Limb (tissue), 2 donors: ENCODE results near the gene GRK5.

ENCODE experiments used
- DNase-seq, 2 donors: peaks; one replicate each; pipeline ENCODE4 v3.0.0-alpha.2; 2016; ENCODE audit errors: extremely low spot score in 2 of 2

GRK5 gene

GRCh38 chr10:119399466-119399865, 192.1 kb downstream of the GRK5 start:
- no peak for DNase-seq

GRCh38 chr10:119401671-119402395, 194.5 kb downstream of the GRK5 start:
- peak; percentile 60 to 62 for DNase-seq

- no peak for DNase-seq
These were observed 196.6 kb downstream of the GRK5 start for GRCh38 chr10:119403921-119404320.

GRCh38 chr10:119404719-119405519, 197.5 kb downstream of the GRK5 start:
- no peak for DNase-seq

GRCh38 chr10:119405520-119405807, 198.1 kb downstream of the GRK5 start:
- DNase-seq: no peak

GRCh38 chr10:119406137-119406536, 198.8 kb downstream of the GRK5 start:
- no peak for DNase-seq

GRCh38 chr10:119406601-119407253, 199.4 kb downstream of the GRK5 start:
- no peak for DNase-seq

GRCh38 chr10:119407254-119407777, 199.9 kb downstream of the GRK5 start:
- DNase-seq: no peak

GRCh38 chr10:119408072-119408471, 200.7 kb downstream of the GRK5 start:
- DNase-seq: no peak

GRCh38 chr10:119408969-119409371, 201.6 kb downstream of the GRK5 start:
- DNase-seq: no peak

GRCh38 chr10:119409385-119409784, 202.0 kb downstream of the GRK5 start:
- peak in 1 of 2 donors; percentile 31 for DNase-seq

GRCh38 chr10:119409906-119410305, 202.5 kb downstream of the GRK5 start:
- peak in 1 of 2 donors; percentile 53 for DNase-seq

- DNase-seq: peak in 1 of 2 donors; percentile 22
These were observed 203.2 kb downstream of the GRK5 start for GRCh38 chr10:119410361-119411116.

GRCh38 chr10:119412244-119413092, 205.1 kb downstream of the GRK5 start:
- DNase-seq: peak; percentile 62 to 79

GRCh38 chr10:119413093-119413453, 205.7 kb downstream of the GRK5 start:
- no peak for DNase-seq

GRCh38 chr10:119413471-119414080, 206.2 kb downstream of the GRK5 start:
- peak in 1 of 2 donors; percentile 65 for DNase-seq

- no peak for DNase-seq
These were observed 206.8 kb downstream of the GRK5 start for GRCh38 chr10:119414081-119414611.

- no peak for DNase-seq
These were observed 207.8 kb downstream of the GRK5 start for GRCh38 chr10:119415121-119415520.

- no peak for DNase-seq
These were observed 208.4 kb downstream of the GRK5 start for GRCh38 chr10:119415536-119416503.
